Measurements from ENCODE around the gene CFP.
A peak's percentile ranks its signal among the peaks of the same experiment; 100 is the strongest.

CFP gene

GRCh38 chrX:47648376-47648775 is 18.6 kb upstream of the CFP start:
- H3K4me3 ChIP-seq (ENCODE audit: low read depth, low read length), result no peak overlapping the region

DNA sequence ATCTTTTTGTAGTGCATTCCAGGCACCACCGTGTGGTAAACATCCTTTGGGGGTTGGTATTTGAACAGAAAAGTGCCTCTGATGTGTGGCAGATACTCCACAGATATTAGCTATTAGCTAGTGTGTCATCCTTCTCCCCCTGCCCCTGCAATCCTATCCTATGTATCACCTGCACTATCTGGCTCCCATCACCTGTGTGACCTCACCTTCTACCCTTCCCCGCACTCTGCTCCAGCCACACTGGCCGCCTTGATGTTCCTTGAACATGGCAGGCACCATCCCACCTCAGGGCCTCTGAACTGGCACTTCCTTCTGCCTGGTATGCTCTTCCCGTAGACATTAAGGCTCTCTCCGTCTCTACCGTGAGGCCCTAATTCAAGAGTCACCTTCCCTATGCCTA is 16.9 kb upstream of the CFP start:
- H3K4me3 ChIP-seq (ENCODE audit: low read depth, low read length), result no peak overlapping the region

More at GRCh38 chrX:47648376-47648775, 18.6 kb upstream of the CFP start:
- TF ChIP-seq, protein P1, sequence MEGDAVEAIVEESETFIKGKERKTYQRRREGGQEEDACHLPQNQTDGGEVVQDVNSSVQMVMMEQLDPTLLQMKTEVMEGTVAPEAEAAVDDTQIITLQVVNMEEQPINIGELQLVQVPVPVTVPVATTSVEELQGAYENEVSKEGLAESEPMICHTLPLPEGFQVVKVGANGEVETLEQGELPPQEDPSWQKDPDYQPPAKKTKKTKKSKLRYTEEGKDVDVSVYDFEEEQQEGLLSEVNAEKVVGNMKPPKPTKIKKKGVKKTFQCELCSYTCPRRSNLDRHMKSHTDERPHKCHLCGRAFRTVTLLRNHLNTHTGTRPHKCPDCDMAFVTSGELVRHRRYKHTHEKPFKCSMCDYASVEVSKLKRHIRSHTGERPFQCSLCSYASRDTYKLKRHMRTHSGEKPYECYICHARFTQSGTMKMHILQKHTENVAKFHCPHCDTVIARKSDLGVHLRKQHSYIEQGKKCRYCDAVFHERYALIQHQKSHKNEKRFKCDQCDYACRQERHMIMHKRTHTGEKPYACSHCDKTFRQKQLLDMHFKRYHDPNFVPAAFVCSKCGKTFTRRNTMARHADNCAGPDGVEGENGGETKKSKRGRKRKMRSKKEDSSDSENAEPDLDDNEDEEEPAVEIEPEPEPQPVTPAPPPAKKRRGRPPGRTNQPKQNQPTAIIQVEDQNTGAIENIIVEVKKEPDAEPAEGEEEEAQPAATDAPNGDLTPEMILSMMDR (IDR thresholded peaks at IDR 0.05; ENCODE audit: borderline replicate concordance, insufficient read depth, low read depth, low read length), result no peak

GRCh38 chrX:47645530-47645929 is 15.8 kb upstream of the CFP start:
- TF ChIP-seq, protein P1 (IDR thresholded peaks at IDR 0.05; ENCODE audit: borderline replicate concordance, insufficient read depth, low read depth, low read length), result no peak

More for the DNA sequence above, 16.9 kb upstream of the CFP start:
- TF ChIP-seq, protein P1 (IDR thresholded peaks at IDR 0.05; ENCODE audit: borderline replicate concordance, insufficient read depth, low read depth, low read length), result no peak

DNA sequence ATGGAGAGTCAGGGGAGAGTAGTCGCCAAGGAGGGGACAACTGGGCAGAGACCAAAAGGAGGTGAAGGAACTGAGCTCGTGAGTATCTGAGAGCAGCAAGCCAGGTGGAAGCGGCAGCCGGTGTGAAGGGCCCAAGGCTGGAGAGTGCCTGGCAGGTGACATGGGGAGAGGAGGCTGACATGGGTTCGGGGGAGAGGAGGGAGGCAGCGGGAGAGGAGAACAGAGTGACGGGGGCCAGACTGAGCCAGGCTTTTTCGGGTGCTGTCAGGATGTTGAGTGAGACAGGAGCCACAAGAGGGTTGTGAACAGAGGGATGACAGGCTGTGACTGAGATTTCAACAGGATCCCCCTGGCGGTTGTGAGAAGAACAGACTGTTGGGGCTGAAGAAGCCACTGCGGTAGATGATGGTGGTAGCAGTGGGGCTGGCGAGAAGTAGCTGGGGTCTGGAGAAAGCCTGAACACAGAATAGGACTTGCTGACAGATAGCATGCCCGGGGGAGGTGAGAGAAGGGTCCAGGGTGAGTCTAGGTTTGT is 14.9 kb upstream of the CFP start:
- TF ChIP-seq, protein P1 (IDR thresholded peaks at IDR 0.05; ENCODE audit: borderline replicate concordance, insufficient read depth, low read depth, low read length), result peak; percentile 42; the same call in 1 of the 2 replicates
- no peak overlapping the region for H3K4me3 ChIP-seq (ENCODE audit: low read depth, low read length)

More at GRCh38 chrX:47645530-47645929, 15.8 kb upstream of the CFP start:
- H3K4me3 ChIP-seq (ENCODE audit: low read depth, low read length), result no peak overlapping the region

DNA sequence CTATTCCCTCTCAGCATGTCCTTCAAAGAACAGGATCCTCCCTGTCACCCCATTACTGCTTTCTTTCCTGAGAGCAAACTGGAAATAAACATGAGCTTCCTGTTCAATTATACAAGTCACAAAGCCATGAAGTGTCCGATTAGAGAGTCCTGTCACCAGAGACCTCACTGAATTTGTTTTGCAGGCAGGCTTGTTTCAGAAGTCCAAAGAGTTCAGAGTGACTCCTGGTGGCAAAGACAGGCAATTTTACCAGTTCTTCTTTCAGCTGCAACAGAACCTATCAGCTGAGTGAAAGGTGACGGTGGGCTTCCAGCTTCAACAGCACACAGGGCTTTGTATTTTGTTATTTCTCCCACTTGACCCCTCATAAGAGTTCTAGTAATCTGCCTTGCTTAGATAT is 14.2 kb upstream of the CFP start:
- TF ChIP-seq, protein P1 (IDR thresholded peaks at IDR 0.05; ENCODE audit: borderline replicate concordance, insufficient read depth, low read depth, low read length), result no peak
- H3K4me3 ChIP-seq (ENCODE audit: low read depth, low read length), result no peak overlapping the region

DNA sequence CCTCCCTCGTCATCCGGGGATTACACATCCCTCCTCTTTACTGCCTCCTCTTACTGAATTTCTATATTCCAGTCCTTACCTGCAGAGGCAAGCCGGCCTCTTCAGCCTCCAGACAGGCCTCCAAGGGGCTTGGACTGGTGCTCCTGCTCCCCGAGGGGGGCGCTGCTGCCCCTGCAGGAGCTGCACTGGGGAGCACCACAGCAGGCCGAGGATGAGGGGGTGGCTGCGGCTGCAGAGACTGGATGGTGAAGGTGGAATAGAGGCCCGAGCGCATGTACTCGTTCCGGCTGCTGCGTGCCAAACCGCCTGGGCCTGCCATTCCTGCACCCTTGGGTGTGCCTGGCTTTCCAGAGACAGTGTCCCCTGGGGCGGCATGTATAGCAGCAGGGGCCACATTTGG is 9.1 kb upstream of the CFP start:
- no peak overlapping the region for H3K4me3 ChIP-seq (ENCODE audit: low read depth, low read length)
- TF ChIP-seq, protein P1 (IDR thresholded peaks at IDR 0.05; ENCODE audit: borderline replicate concordance, insufficient read depth, low read depth, low read length), result no peak

GRCh38 chrX:47637546-47638195 is 7.9 kb upstream of the CFP start:
- H3K4me3 ChIP-seq (ENCODE audit: low read depth, low read length), result peak overlapping the region; percentile 37
- TF ChIP-seq, protein P1 (IDR thresholded peaks at IDR 0.05; ENCODE audit: borderline replicate concordance, insufficient read depth, low read depth, low read length), result no peak
